GM23248 (cell line): ENCODE measurements around the gene RBFOX2.

Experiments used
- EZH2 ChIP-seq: fragments of 200-600 bp; sonication (generic); IDR thresholded peaks from 2 replicates; pipeline ENCODE4 v1.6.1; 2018; ENCODE audit warnings: antibody characterized with exemption, mild to moderate bottlenecking; ENCODE audit not compliant: insufficient read depth, poor library complexity, severe bottlenecking
- EZH2phosphoT487 ChIP-seq: fragments of 200-600 bp; sonication (generic); IDR thresholded peaks from 2 replicates; pipeline ENCODE4 v1.6.1; 2018; ENCODE audit warnings: antibody characterized with exemption, moderate library complexity, mild to moderate bottlenecking, low read depth; ENCODE audit not compliant: insufficient read depth

DNA sequence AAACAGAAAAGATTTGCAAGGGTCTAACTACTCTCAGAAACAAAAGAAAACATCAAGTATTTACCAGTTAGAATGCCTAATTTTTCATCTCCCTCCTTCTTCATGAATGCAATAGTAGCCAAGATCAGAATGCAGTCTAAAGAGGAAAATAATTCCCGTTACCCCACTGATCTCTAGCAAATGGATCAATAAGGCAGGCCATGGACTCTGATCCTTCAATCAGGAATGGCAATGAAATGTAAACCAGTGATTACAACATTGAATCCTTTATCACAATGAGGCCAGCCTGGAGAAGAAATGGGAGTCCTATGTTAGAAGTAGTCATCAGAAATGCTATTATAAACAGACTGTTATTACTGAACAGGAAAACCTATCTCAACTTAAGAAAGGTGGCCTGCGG lies 204.4 kb downstream of the RBFOX2 start:
- TF ChIP-seq EZH2 (no peak), EZH2phosphoT487 (no peak)
